GM12878 (cell line): ENCODE results near the gene STX7. TPM values are rescaled to one million over a fixed set of nuclear protein-coding genes. Genes with fewer than 3 reads are reported as not detected.

Experiments used
- ATF7 ChIP-seq: fragments of 450-650 bp; IDR thresholded peaks from 2 replicates; pipeline ENCODE4 v1.6.1; 2016; ENCODE audit warnings: low read depth, mild to moderate bottlenecking
- BCL11A ChIP-seq: IDR thresholded peaks from 2 replicates; pipeline ENCODE4 v1.6.1; 2011; ENCODE audit warnings: low read depth, low read length
- BRCA1 ChIP-seq: IDR thresholded peaks from 2 replicates; pipeline ENCODE4 v1.6.1; 2011; ENCODE audit warnings: low read depth, low read length, improper control_type of control experiment
- CBX3 ChIP-seq: fragments of 200-600 bp; sonication (generic); IDR thresholded peaks from 2 replicates; pipeline ENCODE4 v1.6.1; 2016; ENCODE audit warnings: low read depth, borderline replicate concordance
- CBX5 ChIP-seq: sonication (generic); IDR thresholded peaks from 2 replicates; pipeline ENCODE4 v1.6.1; 2016; ENCODE audit warnings: low read depth, moderate library complexity, mild to moderate bottlenecking, inconsistent platforms
- CHD4 ChIP-seq: fragments of 200-600 bp; sonication (generic); IDR thresholded peaks from 2 replicates; pipeline ENCODE4 v1.6.1; 2016; ENCODE audit warnings: mild to moderate bottlenecking
- EGR1 ChIP-seq, 2 experiments: IDR thresholded peaks; 1 replicate in 1 of 2; 2 replicates in 1 of 2; pipeline ENCODE4 v1.6.1; 2011 to 2012; ENCODE audit warnings: low read depth in 2 of 2, low read length in 2 of 2, borderline replicate concordance in 1 of 2, mild to moderate bottlenecking in 1 of 2, moderate library complexity in 1 of 2
- JUND ChIP-seq: IDR thresholded peaks from 2 replicates; pipeline ENCODE4 v1.6.1; 2012; ENCODE audit warnings: low read depth, mild to moderate bottlenecking, low read length, improper control_type of control experiment, moderate library complexity
- KAT2A ChIP-seq: conservative IDR thresholded peaks from 2 replicates; pipeline ENCODE4 v1.6.1; 2011; ENCODE audit warnings: low read depth, low read length; ENCODE audit not compliant: control insufficient read depth
- MEF2B ChIP-seq: fragments of 450-650 bp; IDR thresholded peaks from 2 replicates; pipeline ENCODE4 v1.6.1; 2018; ENCODE audit warnings: mild to moderate bottlenecking, moderate library complexity; ENCODE audit not compliant: partially characterized antibody, poor library complexity, severe bottlenecking
- MLLT1 ChIP-seq: fragments of 450-650 bp; IDR thresholded peaks from 2 replicates; pipeline ENCODE4 v1.6.1; 2016; ENCODE audit warnings: mild to moderate bottlenecking
- MXI1 ChIP-seq: fragments of 150-350 bp; IDR thresholded peaks from 2 replicates; pipeline ENCODE4 v1.6.1; 2011; ENCODE audit warnings: low read depth, mild to moderate bottlenecking, inconsistent platforms, low read length, improper control_type of control experiment
- RAD21 ChIP-seq: IDR thresholded peaks from 2 replicates; pipeline ENCODE4 v1.6.1; 2011; ENCODE audit warnings: mild to moderate bottlenecking, low read depth, low read length, moderate library complexity; ENCODE audit not compliant: insufficient read depth
- SIN3A ChIP-seq: IDR thresholded peaks from 2 replicates; pipeline ENCODE4 v1.6.1; 2012; ENCODE audit warnings: low read depth, low read length, improper control_type of control experiment
- SPI1 ChIP-seq: IDR thresholded peaks from 2 replicates; pipeline ENCODE4 v1.6.1; 2011; ENCODE audit warnings: low read depth, mild to moderate bottlenecking, low read length, moderate library complexity, borderline replicate concordance; ENCODE audit not compliant: insufficient read depth
- SRF ChIP-seq, 2 experiments: IDR thresholded peaks; 2 replicates each; pipeline ENCODE4 v1.6.1; 2011; ENCODE audit warnings: low read depth in 2 of 2, low read length in 2 of 2, mild to moderate bottlenecking in 1 of 2, moderate library complexity in 1 of 2
- STAT1 ChIP-seq: fragments of 450-650 bp; conservative IDR thresholded peaks from 2 replicates; pipeline ENCODE4 v1.6.1; 2014; ENCODE audit warnings: antibody characterized with exemption, mild to moderate bottlenecking
- TARDBP ChIP-seq: IDR thresholded peaks from 2 replicates; pipeline ENCODE4 v1.6.1; 2016; ENCODE audit warnings: borderline replicate concordance
- TBL1XR1 ChIP-seq: IDR thresholded peaks from 2 replicates; pipeline ENCODE4 v1.6.1; 2012; ENCODE audit warnings: low read depth, low read length, improper control_type of control experiment
- ZSCAN29 ChIP-seq: fragments of 450-650 bp; IDR thresholded peaks from 2 replicates; pipeline ENCODE4 v1.6.1; 2017; ENCODE audit warnings: mild to moderate bottlenecking, moderate library complexity
- polyA plus RNA-seq, 11 experiments: library from polyadenylated mRNA; depleted of rRNA in 4 of 11; unstranded in 6 of 11; stranded (reverse) in 5 of 11; fragments of >200 nt; fragmentation: Nextera tagmentation in 4 of 11; fragmentation: Illumina TruSeq in 1 of 11; extraction: Ambion mirVana in 4 of 11; extraction: Trizol in 1 of 11; gene quantifications; 1 replicate in 1 of 11; 2 replicates in 10 of 11; pipeline versions ENCODE4 v1.2.1 to v1.2.3, GENCODE V29; 2011 to 2016; ENCODE audit warnings: inconsistent platforms in 2 of 11, missing spikeins in 2 of 11, low read depth in 1 of 11
- total RNA-seq, 4 experiments: library from RNA; depleted of rRNA in 3 of 4; stranded (reverse); fragments of >200 nt in 3 of 4; fragmentation: Illumina TruSeq in 1 of 4; extraction: Trizol in 1 of 4; gene quantifications; 2 replicates each; pipeline versions ENCODE4 v1.2.1 to v1.2.3, GENCODE V29; 2013 to 2021
- TF ChIP-seq, protein P1 (sequence below): fragments of 450-650 bp; IDR thresholded peaks from 2 replicates; pipeline ENCODE4 v1.6.1; 2017; ENCODE audit warnings: mild to moderate bottlenecking
- TF ChIP-seq, protein P2 (sequence below): fragments of 150-350 bp; IDR thresholded peaks from 2 replicates; pipeline ENCODE4 v1.6.1; 2016; ENCODE audit warnings: low read depth, low read length
- TF ChIP-seq, protein P3 (sequence below): IDR thresholded peaks from 2 replicates; pipeline ENCODE4 v1.6.1; 2012; ENCODE audit warnings: low read length, inconsistent platforms

STX7 gene
- total and polyA plus RNA-seq, 10 of the 15 experiments (the other 5 are each of a cell fraction or from before 2014, with no cell fraction given): 26.5 to 75.5 (median 51.3) TPM

DNA sequence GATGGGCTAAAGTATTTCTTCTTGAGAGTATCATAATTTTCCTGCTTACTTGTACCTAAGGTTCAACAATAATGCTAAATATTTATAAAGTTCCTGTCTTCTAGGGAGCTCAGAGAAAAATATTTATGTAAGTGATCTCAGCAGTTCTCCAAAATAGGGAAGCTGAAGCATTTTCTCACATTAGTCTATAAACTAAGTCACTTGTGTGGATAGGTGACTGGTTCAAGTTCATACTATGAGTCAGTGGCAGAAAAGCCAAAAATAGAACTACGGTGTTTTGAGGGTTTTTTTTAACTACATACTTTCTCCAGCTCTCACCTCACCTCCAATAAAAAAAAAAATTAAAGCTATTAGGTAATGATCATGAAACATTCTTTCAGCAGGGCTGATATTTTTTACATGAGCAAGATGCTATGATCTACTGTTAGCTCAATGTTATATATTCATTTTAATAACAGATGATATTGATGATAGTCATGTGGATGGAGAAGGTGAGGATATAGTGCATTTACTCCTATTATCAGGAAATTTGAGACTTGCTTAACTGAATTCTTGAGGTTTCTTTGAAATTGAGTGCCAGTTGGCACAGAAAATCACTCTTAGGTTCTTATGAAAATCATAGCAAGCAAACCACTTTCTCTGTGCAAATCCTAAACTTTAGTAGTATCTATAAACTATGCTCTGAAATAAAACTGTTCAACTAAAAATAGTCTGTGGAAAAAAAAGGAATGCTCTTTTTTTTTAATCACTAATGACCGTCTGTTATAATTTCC, 107.6 kb downstream of the STX7 start (continued):
- TF ChIP-seq MLLT1: no peak
- TF ChIP-seq KAT2A: no peak
- peak; percentile 26; the same call in 1 of the 2 replicates for TF ChIP-seq ATF7
- TF ChIP-seq SPI1: no peak
- no peak for TF ChIP-seq CHD4
- TF ChIP-seq, protein P1, sequence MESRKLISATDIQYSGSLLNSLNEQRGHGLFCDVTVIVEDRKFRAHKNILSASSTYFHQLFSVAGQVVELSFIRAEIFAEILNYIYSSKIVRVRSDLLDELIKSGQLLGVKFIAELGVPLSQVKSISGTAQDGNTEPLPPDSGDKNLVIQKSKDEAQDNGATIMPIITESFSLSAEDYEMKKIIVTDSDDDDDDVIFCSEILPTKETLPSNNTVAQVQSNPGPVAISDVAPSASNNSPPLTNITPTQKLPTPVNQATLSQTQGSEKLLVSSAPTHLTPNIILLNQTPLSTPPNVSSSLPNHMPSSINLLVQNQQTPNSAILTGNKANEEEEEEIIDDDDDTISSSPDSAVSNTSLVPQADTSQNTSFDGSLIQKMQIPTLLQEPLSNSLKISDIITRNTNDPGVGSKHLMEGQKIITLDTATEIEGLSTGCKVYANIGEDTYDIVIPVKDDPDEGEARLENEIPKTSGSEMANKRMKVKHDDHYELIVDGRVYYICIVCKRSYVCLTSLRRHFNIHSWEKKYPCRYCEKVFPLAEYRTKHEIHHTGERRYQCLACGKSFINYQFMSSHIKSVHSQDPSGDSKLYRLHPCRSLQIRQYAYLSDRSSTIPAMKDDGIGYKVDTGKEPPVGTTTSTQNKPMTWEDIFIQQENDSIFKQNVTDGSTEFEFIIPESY: no peak
- TF ChIP-seq BCL11A: peak; percentile 52; the same call in 1 of the 2 replicates
- TF ChIP-seq MXI1: no peak
- TF ChIP-seq SRF (IDR thresholded peaks at IDR 0.05; ENCODE audit: low read depth in 2 of 2, low read length in 2 of 2): no peak
- TF ChIP-seq SIN3A: no peak
- no peak for TF ChIP-seq EGR1 (IDR thresholded peaks at IDR 0.05; ENCODE audit: borderline replicate concordance in 1 of 2, low read depth in 2 of 2, low read length in 2 of 2)
- TF ChIP-seq CBX5: no peak
- no peak for TF ChIP-seq CBX3
- no peak for TF ChIP-seq STAT1
- TF ChIP-seq JUND: no peak
- TF ChIP-seq, protein P2, sequence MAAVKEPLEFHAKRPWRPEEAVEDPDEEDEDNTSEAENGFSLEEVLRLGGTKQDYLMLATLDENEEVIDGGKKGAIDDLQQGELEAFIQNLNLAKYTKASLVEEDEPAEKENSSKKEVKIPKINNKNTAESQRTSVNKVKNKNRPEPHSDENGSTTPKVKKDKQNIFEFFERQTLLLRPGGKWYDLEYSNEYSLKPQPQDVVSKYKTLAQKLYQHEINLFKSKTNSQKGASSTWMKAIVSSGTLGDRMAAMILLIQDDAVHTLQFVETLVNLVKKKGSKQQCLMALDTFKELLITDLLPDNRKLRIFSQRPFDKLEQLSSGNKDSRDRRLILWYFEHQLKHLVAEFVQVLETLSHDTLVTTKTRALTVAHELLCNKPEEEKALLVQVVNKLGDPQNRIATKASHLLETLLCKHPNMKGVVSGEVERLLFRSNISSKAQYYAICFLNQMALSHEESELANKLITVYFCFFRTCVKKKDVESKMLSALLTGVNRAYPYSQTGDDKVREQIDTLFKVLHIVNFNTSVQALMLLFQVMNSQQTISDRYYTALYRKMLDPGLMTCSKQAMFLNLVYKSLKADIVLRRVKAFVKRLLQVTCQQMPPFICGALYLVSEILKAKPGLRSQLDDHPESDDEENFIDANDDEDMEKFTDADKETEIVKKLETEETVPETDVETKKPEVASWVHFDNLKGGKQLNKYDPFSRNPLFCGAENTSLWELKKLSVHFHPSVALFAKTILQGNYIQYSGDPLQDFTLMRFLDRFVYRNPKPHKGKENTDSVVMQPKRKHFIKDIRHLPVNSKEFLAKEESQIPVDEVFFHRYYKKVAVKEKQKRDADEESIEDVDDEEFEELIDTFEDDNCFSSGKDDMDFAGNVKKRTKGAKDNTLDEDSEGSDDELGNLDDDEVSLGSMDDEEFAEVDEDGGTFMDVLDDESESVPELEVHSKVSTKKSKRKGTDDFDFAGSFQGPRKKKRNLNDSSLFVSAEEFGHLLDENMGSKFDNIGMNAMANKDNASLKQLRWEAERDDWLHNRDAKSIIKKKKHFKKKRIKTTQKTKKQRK: no peak
- TF ChIP-seq ZSCAN29: no peak
- TF ChIP-seq TARDBP: no peak
- no peak for TF ChIP-seq RAD21
- peak; percentile 80 for TF ChIP-seq MEF2B
- TF ChIP-seq BRCA1: no peak
- TF ChIP-seq, protein P3, sequence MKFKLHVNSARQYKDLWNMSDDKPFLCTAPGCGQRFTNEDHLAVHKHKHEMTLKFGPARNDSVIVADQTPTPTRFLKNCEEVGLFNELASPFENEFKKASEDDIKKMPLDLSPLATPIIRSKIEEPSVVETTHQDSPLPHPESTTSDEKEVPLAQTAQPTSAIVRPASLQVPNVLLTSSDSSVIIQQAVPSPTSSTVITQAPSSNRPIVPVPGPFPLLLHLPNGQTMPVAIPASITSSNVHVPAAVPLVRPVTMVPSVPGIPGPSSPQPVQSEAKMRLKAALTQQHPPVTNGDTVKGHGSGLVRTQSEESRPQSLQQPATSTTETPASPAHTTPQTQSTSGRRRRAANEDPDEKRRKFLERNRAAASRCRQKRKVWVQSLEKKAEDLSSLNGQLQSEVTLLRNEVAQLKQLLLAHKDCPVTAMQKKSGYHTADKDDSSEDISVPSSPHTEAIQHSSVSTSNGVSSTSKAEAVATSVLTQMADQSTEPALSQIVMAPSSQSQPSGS: peak; percentile 83; the same call in 1 of the 2 replicates
- TF ChIP-seq TBL1XR1: no peak
